ENCODE results near the gene ATAD5.
"Not testable (repeated sequence)": the region's sequence is repeated elsewhere in the genome, so short reads cannot be mapped to it uniquely, and the experiment has no call there.

ATAD5 gene

GRCh38 chr17:30910151-30910550 lies 78.4 kb downstream of the ATAD5 start:
- DNase-seq (ENCODE audit: low spot score): not testable (repeated sequence)

DNA sequence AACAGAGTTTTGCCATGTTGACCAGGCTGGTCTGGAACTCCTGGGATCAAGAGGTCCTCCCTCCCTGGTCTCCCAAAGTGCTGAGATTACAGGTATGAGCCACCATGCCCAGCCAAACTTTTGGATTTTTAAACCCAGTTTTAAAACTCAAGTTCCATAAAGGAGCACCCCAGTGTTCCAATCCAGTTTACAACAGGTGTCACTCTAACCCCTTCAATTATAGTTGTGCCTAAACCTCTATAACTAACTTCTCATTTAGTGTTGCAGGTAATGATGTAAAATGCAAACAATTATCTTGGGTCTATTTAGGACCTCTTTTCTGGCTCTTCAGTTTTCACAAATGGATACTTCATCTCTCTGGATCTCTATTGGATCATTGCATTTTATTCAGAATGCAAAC lies 82.2 kb downstream of the ATAD5 start:
- no peak for DNase-seq (ENCODE audit: low spot score)

DNA sequence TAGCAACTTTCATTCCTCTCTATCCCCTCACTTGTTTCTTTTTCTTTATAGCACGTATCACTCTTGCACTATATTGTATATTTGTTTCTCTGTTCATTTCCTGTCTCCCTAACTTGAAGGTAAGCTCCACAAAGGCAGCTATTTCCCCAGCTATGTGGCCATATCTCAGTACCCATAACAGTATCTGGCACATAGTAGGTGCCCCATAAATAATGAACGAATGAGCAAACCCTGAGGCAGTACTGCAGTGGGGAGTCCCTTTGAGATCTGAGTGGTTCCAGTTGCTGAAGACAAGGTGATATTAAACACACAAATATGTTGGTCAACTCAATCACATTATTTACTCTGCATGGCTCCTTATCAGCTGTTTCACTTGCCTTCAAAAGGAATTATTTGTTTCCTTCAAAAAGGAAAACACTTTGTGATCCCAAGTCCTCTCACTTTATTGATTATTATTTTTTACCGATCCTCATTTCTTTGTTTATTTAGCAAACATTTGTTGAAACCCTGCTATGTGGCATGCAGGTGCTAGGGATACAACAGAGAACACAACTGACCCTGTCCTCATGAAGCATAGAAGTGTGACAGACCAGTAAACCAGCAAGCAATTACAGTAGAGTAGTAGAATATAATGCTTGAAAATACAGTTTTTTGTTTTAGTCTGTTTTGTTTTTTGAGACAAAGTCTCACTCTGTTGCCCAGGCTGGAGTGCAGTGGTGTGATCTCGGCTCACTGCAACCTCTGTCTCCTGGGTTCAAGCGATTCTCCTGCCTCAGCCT lies 84.3 kb downstream of the ATAD5 start:
- no peak for DNase-seq (ENCODE audit: low spot score)

DNA sequence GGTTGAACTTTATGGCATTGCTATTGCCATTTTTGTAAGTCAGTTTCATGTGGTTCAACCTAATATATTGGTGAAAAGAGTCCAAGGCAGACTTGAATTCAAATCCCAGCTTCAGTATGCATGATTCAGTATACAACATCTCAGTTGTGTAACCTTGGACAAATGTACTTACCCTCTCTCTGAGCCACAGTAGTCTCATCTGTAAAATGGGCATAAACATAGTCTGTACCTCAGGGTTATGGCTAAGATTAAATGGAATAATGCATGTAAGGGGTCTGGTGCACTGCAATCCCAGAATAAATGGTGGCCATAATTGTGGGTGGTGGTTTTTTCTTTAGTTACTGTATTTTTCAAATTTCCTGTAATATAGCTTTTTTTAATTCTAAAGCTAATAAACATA lies 85.3 kb downstream of the ATAD5 start:
- DNase-seq (ENCODE audit: low spot score): no peak

DNA sequence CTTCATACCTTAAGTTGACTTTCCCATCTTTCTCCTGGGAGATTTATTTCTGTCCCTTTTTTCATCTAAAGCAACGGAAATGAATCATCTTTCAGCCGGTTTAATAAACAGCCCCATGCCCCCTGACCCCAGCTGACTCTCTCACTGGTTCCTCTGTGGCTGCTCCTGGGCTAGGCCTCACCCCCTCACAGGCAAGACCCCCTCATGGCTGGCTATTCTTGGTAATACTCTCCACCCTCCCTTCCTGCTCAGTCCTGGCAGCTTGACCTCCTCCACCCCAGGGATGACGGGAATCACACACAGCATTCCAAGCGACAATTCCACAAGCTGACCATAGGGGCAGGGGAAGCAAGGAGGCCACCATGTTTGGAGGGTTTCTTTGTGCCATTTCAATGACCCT lies 88.5 kb downstream of the ATAD5 start:
- DNase-seq (ENCODE audit: low spot score): no peak

- DNase-seq (ENCODE audit: low spot score): no peak
These were observed 89.1 kb downstream of the ATAD5 start for GRCh38 chr17:30920683-30921543.

DNA sequence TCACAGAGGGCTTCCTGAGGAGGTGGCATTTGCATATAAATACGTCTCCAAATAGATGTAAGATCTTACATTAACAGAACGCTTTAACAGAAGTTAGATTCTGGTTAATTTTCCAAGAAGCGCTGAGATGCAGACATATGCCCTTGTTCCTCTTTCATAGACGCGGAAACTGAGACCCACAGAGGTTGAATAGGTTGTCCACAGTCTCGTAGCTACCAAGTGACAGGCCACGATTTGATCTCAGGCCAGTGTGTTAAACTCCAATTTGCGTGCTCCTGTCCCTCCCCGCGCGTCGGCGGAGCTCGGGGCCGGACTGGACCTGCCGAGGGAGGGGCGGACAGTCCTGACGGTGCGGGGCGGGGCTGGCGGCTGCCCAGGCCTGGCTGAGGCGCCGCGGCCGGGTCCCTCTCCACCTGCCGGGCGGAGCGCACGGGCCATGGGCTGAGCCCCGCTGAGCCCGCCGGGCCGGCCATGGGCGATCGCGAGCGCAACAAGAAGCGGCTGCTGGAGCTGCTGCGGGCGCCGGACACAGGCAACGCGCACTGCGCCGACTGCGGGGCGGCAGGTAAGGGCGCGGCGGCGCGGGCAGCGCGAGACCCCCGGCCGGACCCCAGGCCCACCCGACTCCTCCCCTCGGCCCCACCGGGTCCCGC lies 89.9 kb downstream of the ATAD5 start, which contains the start of gene ADAP2:
Gene ADAP2, plus strand, starts transcription at position 402 of the 653 bp plus-strand sequence. Its CDS starts 70 bp downstream, at position 472.
- no peak for DNase-seq (ENCODE audit: low spot score)

DNA sequence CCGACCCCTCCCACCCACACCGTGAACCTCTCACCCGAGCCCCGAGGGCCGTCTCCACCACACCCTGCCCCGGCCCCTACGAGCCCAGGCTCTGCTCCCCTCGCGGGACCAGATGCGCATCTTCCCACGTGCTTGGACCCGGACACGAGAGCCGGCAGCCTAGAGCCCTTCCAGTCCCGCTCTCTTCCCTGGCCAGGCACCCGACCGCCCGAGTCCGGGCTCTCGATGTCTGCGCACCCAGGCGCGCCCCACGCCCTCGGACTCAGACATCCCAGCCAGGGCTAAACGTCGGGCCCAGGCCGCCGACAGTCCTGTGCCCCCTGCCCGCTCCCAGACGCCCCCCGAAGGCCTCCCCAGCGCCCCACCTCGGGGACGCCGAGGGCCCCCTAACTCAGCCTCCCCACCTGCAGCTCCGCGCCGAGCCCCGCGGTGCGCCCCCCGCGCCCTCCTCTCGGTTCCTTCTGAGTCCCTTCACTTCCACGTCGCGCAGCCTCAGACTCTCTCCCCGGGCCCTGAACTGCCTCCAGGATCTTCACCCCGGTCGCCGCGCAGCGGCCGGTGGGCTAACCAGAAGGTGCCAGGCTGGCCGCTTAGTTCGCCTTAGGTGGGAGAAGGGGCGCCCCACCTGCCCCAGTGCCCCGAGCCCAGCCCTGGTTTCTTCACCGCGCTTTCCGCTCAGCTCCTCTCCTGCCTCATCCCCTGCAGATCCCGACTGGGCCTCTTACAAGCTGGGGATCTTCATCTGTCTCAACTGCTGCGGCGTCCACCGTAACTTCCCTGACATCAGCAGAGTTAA lies 90.7 kb downstream of the ATAD5 start:
- DNase-seq (ENCODE audit: low spot score): no peak

DNA sequence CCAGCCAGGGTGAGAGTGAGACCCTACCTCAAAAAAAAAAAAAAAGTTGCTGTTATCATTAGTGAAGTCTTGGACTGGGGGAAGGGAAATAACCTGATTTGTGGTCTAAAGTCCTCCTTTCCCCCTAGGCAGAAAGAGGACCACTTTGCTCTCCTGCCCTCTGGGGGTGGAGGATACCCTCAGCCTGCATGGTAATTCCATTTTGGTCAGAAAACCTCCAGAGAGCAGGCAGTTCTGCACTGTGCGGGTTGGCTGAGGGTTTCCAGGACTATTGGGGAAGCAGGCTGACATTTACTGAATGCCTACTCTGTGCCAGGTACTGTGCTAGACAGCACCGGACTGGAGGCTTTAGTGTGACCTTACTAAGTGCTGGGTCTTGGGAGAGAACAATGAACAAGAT lies 92.6 kb downstream of the ATAD5 start:
- no peak for DNase-seq (ENCODE audit: low spot score)

GRCh38 chr17:30926516-30926915 lies 94.8 kb downstream of the ATAD5 start:
- no peak for DNase-seq (ENCODE audit: low spot score)

GRCh38 chr17:30927756-30928155 lies 96.0 kb downstream of the ATAD5 start:
- no peak for DNase-seq (ENCODE audit: low spot score)

DNA sequence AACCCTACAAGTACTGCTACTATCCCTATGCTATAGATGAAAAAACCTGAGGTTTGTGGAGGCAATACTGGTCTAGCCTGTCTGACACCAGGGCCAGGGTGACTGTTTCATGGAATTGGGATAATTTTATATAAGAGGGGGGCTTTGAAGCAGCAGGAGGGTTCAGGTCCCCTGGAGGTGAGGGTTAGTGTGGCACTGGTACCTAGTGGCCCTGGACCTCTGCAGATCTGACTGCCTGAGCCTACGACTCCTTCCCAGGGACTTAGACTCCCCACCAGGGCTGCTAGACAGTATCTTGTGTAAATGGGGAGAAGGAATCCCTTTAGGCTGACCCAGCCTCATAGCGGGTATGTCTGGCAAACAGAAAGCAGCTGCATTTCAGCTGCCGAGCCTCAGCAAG lies 96.8 kb downstream of the ATAD5 start:
- DNase-seq (ENCODE audit: low spot score): no peak

GRCh38 chr17:30929081-30929633 lies 97.4 kb downstream of the ATAD5 start:
- no peak for DNase-seq (ENCODE audit: low spot score)

GRCh38 chr17:30929861-30930260 lies 98.1 kb downstream of the ATAD5 start:
- not testable (repeated sequence) for DNase-seq (ENCODE audit: low spot score)

GRCh38 chr17:30930495-30930894 lies 98.7 kb downstream of the ATAD5 start:
- no peak for DNase-seq (ENCODE audit: low spot score)

- not testable (repeated sequence) for DNase-seq (ENCODE audit: low spot score)
These were observed 99.8 kb downstream of the ATAD5 start for GRCh38 chr17:30931582-30931981.

DNA sequence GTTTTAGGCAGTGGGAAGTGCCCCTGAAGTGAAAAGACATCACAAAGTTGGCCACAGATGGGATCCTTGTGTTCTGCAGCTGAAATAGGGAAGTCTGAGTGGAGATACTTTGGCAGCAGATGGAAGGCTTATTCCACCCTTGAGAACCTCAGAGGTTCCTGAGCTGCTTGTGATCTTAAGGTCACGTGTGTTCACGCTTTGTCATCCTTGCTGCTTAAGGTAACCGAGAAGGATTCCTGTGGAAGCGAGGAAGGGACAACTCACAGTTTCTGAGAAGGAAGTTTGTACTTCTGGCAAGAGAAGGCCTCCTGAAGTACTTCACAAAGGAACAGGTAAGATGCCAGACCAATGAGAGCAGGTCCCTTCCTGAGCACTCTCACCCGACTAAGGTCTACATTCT lies 102.2 kb downstream of the ATAD5 start:
- DNase-seq (ENCODE audit: low spot score): no peak

- DNase-seq (ENCODE audit: low spot score): no peak
These were observed 107.4 kb downstream of the ATAD5 start for GRCh38 chr17:30939051-30939689.

DNA sequence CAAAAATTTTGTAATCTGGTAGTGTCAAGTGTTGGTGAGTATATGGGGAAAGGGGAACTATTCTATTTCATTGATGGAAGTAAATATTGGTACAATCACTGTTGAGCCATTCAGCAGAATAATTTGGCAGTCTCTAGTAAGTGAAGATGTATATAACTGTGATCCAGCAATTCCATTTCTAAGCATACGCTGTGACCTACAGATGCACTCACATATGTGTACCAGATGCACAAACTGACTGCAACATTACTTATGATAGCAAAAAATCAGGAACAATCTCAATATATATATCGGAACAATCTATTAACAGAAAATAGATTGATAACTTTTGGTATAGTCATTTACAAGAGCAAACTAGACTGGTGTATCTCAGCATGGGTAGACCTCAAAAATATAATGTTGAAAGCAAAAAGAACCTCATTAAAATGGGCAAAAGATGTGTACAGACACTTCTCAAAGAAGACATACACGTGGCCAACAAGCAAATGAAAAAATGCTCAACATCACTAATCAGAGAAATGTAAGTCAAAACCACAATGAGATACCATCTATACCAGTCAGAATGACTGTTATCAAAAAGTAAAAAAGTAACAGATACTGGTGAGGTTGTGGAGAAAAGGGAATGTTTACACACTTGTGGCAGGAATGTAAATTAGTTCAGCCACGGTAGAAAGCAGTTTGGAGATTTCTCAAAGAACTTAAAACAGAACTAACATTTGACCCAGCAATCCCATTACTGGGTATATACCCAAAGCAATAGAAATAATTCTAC lies 110.7 kb downstream of the ATAD5 start:
- no peak for DNase-seq (ENCODE audit: low spot score)

All from hematopoietic multipotent progenitor cell treated with erythropoietin and hydrocortisone succinate and interleukin-3 and kit ligand, for 17 days (in vitro differentiated cells).